Hypothalamus (tissue), 51 donors: ENCODE data around the gene PRR9.
A peak's percentile ranks its signal among the peaks of the same experiment; 100 is the strongest.

Experiments
- DNase-seq, 51 donors: peaks; one replicate each; lab custom pipeline; 2025; lab: John Stamatoyannopoulos, UW

PRR9 gene

GRCh38 chr1:153229076-153229829 is 11.9 kb downstream of the PRR9 start:
- peak in 8 of 51 donors; percentile 2 to 19 (median 4) for DNase-seq

DNA sequence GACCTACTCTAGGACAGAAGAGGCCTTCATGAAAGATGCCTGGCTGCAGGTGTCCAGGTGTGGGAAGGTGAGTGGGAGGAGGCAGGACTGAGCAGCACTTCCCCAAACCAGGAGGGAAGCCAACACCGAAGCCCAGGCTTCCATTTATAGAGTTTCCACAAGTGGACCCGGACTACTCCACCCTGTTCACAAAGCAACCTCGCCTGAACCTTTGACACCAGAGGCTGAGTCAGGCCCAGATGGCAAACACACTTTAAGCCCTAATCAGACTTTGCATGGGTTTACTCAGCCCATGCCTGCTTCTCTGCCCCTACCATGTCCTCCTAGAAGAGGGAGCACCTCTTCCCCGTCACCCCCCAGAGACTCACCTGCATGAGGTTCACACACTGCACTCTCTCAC is 14.0 kb downstream of the PRR9 start:
- no peak for DNase-seq

DNA sequence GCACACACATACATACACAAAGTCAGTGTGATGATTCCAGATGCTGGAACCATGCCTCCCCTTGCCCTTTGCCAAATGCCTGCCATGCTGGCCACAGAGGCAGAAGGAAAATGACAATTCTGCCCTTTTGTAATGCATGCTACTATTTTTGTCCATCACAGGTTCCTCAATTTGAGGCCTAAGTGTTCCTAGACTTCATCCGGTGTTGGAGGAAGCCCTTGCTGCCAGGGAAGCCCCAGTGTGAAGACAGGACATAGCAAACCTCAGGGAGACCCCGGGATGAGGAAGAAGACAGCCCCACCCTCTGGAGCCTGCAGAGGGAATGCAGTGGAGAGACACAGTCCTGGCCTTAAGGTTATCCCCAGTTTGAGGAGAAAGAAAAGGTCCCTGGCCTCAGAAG is 14.4 kb downstream of the PRR9 start:
- peak in 1 of 51 donors; percentile 3 for DNase-seq

DNA sequence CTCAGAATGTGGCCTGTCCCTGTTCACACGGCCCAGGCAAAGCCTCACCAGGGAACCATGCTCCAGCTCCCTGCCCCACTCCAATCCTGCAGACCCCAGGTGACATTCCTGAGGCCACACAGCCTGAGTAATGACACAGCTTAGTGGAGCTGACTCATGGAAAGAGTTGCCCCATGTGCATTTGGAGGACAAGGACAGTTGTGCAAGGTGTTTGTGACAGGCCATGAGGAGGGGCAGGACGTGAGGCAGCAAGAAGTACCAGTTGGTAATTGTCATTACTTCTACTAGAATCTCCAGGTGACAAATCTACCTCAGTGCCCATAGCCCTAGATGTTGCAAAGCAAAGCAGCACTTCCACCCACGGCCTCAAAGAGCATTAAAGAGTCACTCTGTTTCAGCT is 15.2 kb downstream of the PRR9 start:
- DNase-seq = no peak

DNA sequence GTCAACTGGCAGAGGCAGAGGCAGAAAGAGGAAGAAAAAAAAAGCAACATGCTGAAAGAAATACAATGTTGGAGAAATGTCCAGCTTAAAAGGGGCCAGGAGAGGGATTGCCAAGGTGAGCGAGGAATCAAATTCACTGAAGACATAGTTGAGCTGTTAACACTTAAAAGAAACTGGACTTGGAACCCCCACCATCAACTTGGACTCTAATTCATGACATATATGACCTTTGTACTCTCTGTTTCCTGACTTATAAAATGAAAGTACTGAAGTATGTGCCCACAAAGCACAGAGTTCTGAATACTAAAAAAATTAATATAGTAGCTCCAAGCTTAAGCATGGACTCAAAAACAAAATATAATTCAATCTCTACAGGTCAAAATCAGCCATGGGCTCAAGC is 16.1 kb downstream of the PRR9 start:
- DNase-seq = no peak

DNA sequence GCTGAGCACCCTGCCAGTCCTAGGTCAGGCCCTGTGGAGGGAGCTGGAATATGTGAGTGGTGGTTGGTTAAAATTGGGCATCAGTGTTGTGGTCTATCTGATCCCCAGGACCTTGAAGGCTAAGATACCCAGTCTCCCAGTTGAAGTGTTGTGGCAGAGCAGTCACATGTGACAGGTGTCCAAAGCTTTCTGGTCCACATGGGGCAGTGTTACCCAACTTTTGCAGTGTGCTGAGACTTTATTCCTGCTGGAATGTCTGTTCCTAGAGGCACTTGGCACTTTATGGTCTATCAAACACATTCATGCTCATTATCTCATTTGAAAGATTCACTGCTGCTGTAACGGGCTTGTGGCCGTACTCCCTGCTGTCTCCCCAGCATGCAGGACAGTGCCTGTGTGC is 21.1 kb downstream of the PRR9 start:
- no peak for DNase-seq

- no peak for DNase-seq
Observed at GRCh38 chr1:153242160-153242559, 24.8 kb downstream of the PRR9 start.

DNA sequence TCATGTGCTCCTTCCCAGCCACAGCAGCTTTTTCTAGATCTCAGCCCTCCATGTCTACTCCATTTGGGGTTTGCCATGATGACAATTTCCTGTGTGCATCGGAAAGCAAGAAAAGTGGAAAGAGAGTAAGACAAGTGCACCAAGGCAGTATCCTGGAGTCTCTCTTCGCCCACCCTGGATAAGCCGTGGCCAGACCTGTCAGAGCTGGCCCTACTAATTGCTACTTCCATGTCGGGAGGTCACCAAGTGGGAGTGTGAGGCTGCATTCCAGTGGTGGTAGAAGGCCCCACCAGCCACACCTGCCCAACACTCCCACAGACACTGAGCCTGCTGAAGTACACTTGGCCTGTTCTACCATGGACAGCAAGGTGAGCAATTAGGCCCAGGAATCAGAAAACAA is 28.1 kb downstream of the PRR9 start:
- no peak for DNase-seq

GRCh38 chr1:153246018-153246417 is 28.6 kb downstream of the PRR9 start:
- no peak for DNase-seq

DNA sequence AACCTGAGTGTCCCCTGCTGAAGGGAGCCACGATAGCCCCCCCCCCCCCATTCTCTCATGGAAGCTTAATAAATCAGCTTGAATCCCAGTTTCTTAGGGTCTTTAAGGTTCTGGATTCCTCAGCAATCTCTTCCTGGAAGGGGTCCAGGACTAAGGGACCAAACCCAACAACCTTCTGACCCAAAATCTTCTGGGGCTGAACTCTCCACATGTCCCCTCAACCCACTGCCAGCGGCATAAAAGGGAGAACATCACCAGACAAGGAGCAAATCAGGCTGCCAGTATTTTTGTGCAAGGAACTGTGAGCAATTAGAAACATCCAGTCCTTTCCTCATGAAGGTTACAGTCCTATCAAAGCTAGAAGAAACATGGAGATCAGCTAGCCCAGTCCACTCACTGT is 29.4 kb downstream of the PRR9 start:
- DNase-seq = no peak

DNA sequence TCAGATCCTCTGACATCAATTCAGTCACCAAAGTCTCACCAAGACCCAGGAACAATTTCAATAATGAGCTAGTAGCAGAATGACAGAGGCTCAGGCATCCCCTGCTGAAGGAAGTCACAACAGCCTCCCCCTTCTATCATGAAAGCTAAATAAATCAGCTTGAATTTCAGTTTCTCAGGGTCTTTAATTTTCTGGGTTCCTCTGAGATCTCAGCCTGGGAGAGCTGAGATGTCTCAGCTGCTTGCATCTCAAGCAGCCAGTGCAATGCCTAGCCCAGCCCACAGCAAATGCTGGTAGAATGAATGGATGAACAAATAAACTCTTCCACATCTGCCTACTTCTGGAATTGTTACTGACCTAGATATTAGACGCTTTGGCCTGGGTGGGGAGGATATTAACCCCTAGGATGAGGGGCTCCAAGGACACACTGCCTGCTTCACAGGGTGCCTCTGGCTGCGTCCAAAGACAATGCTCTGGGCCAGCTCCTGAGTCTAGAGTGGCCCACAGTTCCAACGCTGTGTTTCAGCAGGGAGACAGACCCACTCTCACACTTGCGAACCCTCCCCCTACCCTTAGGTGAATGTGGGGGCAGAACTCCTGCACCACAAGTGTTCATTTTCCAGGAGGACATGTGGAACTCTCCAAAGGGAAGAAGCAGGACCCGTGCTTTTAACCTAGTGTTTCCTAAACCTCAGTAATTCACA is 30.9 kb downstream of the PRR9 start:
- DNase-seq = no peak

GRCh38 chr1:153250166-153250565 is 32.8 kb downstream of the PRR9 start:
- no peak for DNase-seq

- DNase-seq = no peak
Observed at GRCh38 chr1:153251087-153251486, 33.7 kb downstream of the PRR9 start.

DNA sequence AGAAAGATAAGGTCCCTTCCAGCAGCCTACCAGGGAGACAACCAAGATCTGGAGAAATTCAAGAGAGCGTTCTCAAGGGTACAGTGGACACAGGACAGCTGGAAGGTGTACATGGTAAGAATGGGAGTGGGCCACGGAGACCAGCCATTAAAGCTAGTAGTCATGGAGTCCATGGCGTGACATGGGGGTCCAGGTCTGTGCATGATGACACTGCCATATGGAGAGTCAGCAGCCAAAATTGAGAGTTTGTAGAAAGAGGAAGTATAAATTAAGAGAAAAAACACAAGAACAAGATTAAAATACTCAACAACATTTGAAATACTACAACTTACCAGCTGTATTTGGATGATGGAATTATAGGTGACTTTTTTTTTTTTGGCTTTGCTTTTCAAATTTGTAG is 34.2 kb downstream of the PRR9 start:
- DNase-seq = no peak

DNA sequence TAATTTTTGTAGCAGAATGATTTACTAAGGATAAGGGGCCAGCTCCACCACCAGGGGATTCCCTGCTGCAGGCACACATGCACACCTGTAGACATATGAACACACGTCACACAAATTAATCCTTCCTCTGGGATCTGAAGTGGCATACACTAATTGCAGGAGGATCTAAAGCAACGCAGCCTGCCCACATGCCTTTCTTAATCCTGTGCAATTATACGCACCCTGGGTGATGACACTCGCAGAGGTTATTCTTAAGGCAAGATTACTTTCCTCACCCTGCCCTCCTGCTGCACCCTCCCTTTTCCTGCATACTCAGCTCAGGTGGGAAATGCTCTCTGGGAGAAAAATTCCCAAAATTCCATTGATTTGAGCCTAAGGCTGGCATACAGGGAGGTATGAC is 34.6 kb downstream of the PRR9 start:
- no peak for DNase-seq

DNA sequence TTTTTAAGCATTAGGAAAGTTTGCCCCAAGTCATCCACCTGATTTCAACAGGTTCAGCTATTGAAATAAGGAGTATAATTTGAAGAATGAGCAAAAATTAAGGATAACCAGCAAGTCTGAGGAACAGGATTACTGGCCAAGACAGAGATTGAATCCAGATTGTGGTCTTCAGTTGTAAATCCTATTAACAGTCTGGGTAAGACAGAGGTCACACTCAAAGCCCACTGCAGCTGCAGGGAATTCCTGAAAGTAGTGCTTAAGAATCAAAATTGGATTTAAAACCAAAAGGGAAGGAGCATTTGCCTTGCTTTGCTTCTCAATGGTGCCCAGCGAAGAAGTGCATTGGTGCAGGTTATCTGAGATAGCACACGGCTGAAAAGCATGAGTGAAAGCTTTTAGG is 35.7 kb downstream of the PRR9 start:
- DNase-seq = no peak

- no peak for DNase-seq
Observed at GRCh38 chr1:153253693-153254092, 36.3 kb downstream of the PRR9 start.

- DNase-seq = no peak
Observed at GRCh38 chr1:153259387-153259786, 42.0 kb downstream of the PRR9 start, which contains the start of gene LORICRIN. Gene LORICRIN, plus strand, starts transcription at chr1:153259687. Its CDS starts 1,263 bp downstream, at chr1:153260950.

GRCh38 chr1:153260585-153261280 is 43.3 kb downstream of the PRR9 start:
- DNase-seq = peak in 7 of 51 donors; percentile 6 to 53 (median 47)

- peak in 20 of 51 donors; percentile 6 to 67 (median 38) for DNase-seq
Observed at GRCh38 chr1:153261281-153262069, 44.1 kb downstream of the PRR9 start.

GRCh38 chr1:153262070-153262366 is 44.6 kb downstream of the PRR9 start:
- no peak for DNase-seq
